ENCODE data around the gene FBLIM1. TPM values are rescaled to one million over a fixed set of nuclear protein-coding genes. Genes with fewer than 3 reads are reported as not detected.
A peak's percentile ranks its signal among the peaks of the same experiment; 100 is the strongest.

Gene FBLIM1
- total RNA-seq, 1 experiment from 2014 or later, result 6.0 TPM

DNA sequence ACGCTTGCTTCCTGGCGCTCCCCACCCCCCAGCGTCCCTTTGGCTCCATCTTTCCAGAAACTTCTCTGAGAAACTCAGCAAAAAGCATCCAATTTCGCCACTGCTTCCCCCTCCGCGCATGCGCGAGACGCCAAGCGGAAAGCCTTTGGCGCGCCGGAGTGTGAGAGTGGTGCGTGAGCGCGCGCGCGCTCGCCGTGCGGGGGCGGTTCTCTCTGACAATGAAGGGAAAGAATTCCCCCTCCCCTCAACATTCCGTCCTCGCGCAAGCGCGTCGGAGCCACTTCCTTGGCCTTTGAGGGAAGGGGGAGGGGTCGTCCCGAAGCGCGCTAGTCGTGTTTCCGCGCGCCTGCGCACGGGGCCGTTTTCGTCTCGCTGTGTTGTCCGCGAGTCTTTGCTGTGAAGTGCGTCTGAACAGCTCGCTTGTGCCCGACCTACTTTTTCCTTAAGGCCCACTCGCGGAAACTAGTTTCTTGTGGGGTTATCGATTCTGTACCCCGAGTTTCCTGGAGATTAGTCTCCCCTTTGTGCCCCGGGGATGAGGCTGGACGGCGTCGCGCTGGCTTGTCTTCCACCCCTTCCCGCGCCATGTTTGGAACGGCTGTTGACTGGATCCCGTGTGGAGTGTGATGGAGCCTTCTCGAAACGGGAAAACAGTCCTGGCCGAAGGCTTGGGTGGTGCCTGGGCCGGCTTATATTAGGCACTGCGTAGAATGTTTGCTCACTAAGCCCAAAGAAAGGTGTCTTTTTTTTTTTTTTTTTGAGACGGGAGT lies 77.3 kb downstream of the FBLIM1 start:
- Histone ChIP-seq H3K4me1 (ENCODE audit: control insufficient read depth in 1 of 2, insufficient read depth in 2 of 2, low read length in 2 of 2) (peaks cover 17 to 52% of the 10 kb centered on the region in 2 experiments), H3K9me3 (ENCODE audit: control insufficient read depth in 1 of 2, insufficient read depth in 1 of 2, low read depth in 1 of 2, low read length in 2 of 2) (no peaks in the 10 kb centered on the region), H3K27me3 (ENCODE audit: insufficient read depth, low read length) (no peaks in the 10 kb centered on the region), H2AFZ (ENCODE audit: low read depth, low read length, poor library complexity, severe bottlenecking) (no peak overlapping the region), H3K79me2 (ENCODE audit: insufficient read depth, low read length) (no peaks in the 10 kb centered on the region), H3K27ac (ENCODE audit: low read depth, low read length) (peak overlapping the region; percentile 99), H3K9me2 (ENCODE audit: insufficient read depth) (no peaks in the 10 kb centered on the region), H3K36me3 (ENCODE audit: control insufficient read depth in 1 of 2, insufficient read depth in 2 of 2, low read length in 2 of 2) (no peaks in the 10 kb centered on the region), H3K4me2 (ENCODE audit: low read length) (peak overlapping the region; percentile 83), H4K20me1 (ENCODE audit: insufficient read depth) (no peaks in the 10 kb centered on the region), H3K4me3 (replicated peaks in 1 of 2; ENCODE audit: low read depth in 1 of 2, low read length in 2 of 2) (peak overlapping the region; percentile 67 to 78), H3K9ac (ENCODE audit: low read length) (peak overlapping the region; percentile 87)
- intact Hi-C loops (cut with micrococcal nuclease), result loop anchor here (2.0 kb wide), 1 partner anchor 37 kb away; no protein-coding TSS in a partner anchor
- ChIA-PET CTCF (interaction anchor here (1.0 kb wide), 1 partner anchor 20 kb away, joined by 4 read pairs; no protein-coding TSS in a partner anchor), POLR2A (interaction anchor here (0.8 to 1.0 kb wide), 2 partner anchors 12 to 20 kb away, joined by 3 to 9 read pairs; partner anchors contain the start of gene SPEN), RAD21 (ENCODE audit: low non-redundant PET in 1 of 2, low total read pairs in 2 of 2, uncharacterized antibody in 2 of 2, unreplicated experiment in 2 of 2) (interaction anchor here in 1 of 2 experiments (0.7 kb wide), 1 partner anchor 14 kb away, joined by 3 read pairs; no protein-coding TSS in a partner anchor)
- TF ChIP-seq SIN3A (IDR thresholded peaks at IDR 0.05; ENCODE audit: low read depth), result no peak
- TF ChIP-seq POLR2A (IDR thresholded peaks at IDR 0.05; ENCODE audit: borderline replicate concordance, extremely low read depth, insufficient read depth, insufficient read length), result peak; percentile 70
- TF ChIP-seq POLR2AphosphoS5 (IDR thresholded peaks at IDR 0.05; ENCODE audit: low read depth, low read length), result peak; percentile 86
- DNase-seq (ENCODE audit: low read depth, low spot score) (peak; percentile 98), ATAC-seq (peak; percentile 71)
- BruUV-seq (replicated peaks), result TSS peak; percentile 94

Other genes with a start within 250 kb of the FBLIM1 start
- 10.6 TPM for gene CASP9, start 234.6 kb upstream of the FBLIM1 start, total RNA-seq (2021; ENCODE audit: unreplicated experiment)
- 20.6 TPM for gene DNAJC16, start 231.9 kb upstream of the FBLIM1 start, total RNA-seq (2021; ENCODE audit: unreplicated experiment)
- gene AGMAT, start 173.7 kb upstream of the FBLIM1 start, total RNA-seq (2021; ENCODE audit: unreplicated experiment), result not detected
- 26.3 TPM for gene DDI2, start 141.3 kb upstream of the FBLIM1 start, total RNA-seq (2021; ENCODE audit: unreplicated experiment)
- 38.5 TPM for gene PLEKHM2, start 74.5 kb upstream of the FBLIM1 start, total RNA-seq (2021; ENCODE audit: unreplicated experiment)
- gene SLC25A34, start 22.5 kb upstream of the FBLIM1 start, total RNA-seq (2021; ENCODE audit: unreplicated experiment), result 0.59 TPM
- not detected for gene TMEM82, start 16.3 kb upstream of the FBLIM1 start, total RNA-seq (2021; ENCODE audit: unreplicated experiment)
- 2.5 TPM for gene UQCRHL, start 48.9 kb downstream of the FBLIM1 start, total RNA-seq (2021; ENCODE audit: unreplicated experiment)
- gene SPEN, start 88.9 kb downstream of the FBLIM1 start, total RNA-seq (2021; ENCODE audit: unreplicated experiment), result 58.6 TPM
- gene ZBTB17, start 217.3 kb downstream of the FBLIM1 start, total RNA-seq (2021; ENCODE audit: unreplicated experiment), result 31.6 TPM
- not detected for gene SRARP, start 245.4 kb downstream of the FBLIM1 start, total RNA-seq (2021; ENCODE audit: unreplicated experiment)

Data from HCT116 (cell line).